Liver (tissue), 9 donors: ENCODE results near the gene ZSCAN22. TPM values are rescaled to one million over a fixed set of nuclear protein-coding genes. Genes with fewer than 3 reads are reported as not detected.
A peak's percentile ranks its signal among the peaks of the same experiment; 100 is the strongest.

ENCODE experiments used
- DNase-seq: peaks from one replicate; pipeline ENCODE4 v3.0.0-alpha.2; 2017; ENCODE audit warnings: low spot score
- H3K27ac ChIP-seq, 2 donors: one replicate each; pipeline ENCODE4 v1.7.0; 2013; ENCODE audit warnings: inconsistent platforms in 2 of 2, low read length in 2 of 2, control low read depth in 1 of 2, low read depth in 1 of 2, mild to moderate bottlenecking in 1 of 2
- H3K27me3 ChIP-seq, 4 donors: one replicate each; pipeline versions ENCODE4 v1.6.1 to v1.7.0; 2013; ENCODE audit warnings: low read length in 3 of 4, inconsistent platforms in 1 of 4, mild to moderate bottlenecking in 1 of 4, moderate library complexity in 1 of 4; ENCODE audit not compliant: control insufficient read depth in 4 of 4, insufficient read depth in 4 of 4
- H3K36me3 ChIP-seq, 4 donors: one replicate each; pipeline versions ENCODE4 v1.6.1 to v1.7.0; 2013; ENCODE audit warnings: low read length in 3 of 4, mild to moderate bottlenecking in 3 of 4, low read depth in 1 of 4, moderate library complexity in 1 of 4; ENCODE audit not compliant: control insufficient read depth in 4 of 4, insufficient read depth in 3 of 4
- H3K4me1 ChIP-seq, 4 donors: one replicate each; pipeline versions ENCODE4 v1.6.1 to v1.7.0; 2013; ENCODE audit warnings: low read length in 3 of 4, mild to moderate bottlenecking in 3 of 4, moderate library complexity in 1 of 4; ENCODE audit not compliant: control insufficient read depth in 4 of 4, insufficient read depth in 4 of 4
- H3K4me3 ChIP-seq, 3 donors: one replicate each; pipeline versions ENCODE4 v1.6.1 to v1.7.0; 2013; ENCODE audit warnings: low read length in 3 of 3, control low read depth in 1 of 3, low read depth in 1 of 3, mild to moderate bottlenecking in 1 of 3
- H3K9ac ChIP-seq, 2 donors: one replicate each; pipeline ENCODE4 v1.7.0; 2013; ENCODE audit warnings: low read length in 2 of 2, mild to moderate bottlenecking in 2 of 2, moderate library complexity in 2 of 2, control low read depth in 1 of 2, low read depth in 1 of 2
- H3K9me3 ChIP-seq, 4 donors: one replicate each; pipeline versions ENCODE4 v1.6.1 to v1.7.0; 2013; ENCODE audit warnings: low read length in 3 of 4; ENCODE audit not compliant: control insufficient read depth in 4 of 4
- ATF3 ChIP-seq: IDR thresholded peaks from 2 replicates; pipeline ENCODE4 v1.6.1; 2016; ENCODE audit warnings: antibody characterized with exemption
- EGR1 ChIP-seq, 2 donors: IDR thresholded peaks; 2 replicates each; pipeline ENCODE4 v1.6.1; 2016 to 2018; ENCODE audit warnings: antibody characterized with exemption in 2 of 2, low read depth in 2 of 2
- FOXA2 ChIP-seq: IDR thresholded peaks from 2 replicates; pipeline ENCODE4 v1.6.1; 2016; ENCODE audit warnings: antibody characterized with exemption
- JUND ChIP-seq, 2 donors: IDR thresholded peaks; 2 replicates each; pipeline ENCODE4 v1.6.1; 2016; ENCODE audit warnings: antibody characterized with exemption in 2 of 2
- MAX ChIP-seq: IDR thresholded peaks from 2 replicates; pipeline ENCODE4 v1.6.1; 2016; ENCODE audit warnings: antibody characterized with exemption
- RAD21 ChIP-seq, 2 donors: IDR thresholded peaks; 2 replicates each; pipeline ENCODE4 v1.6.1; 2016; ENCODE audit warnings: antibody characterized with exemption in 2 of 2, mild to moderate bottlenecking in 2 of 2
- REST ChIP-seq: IDR thresholded peaks from 2 replicates; pipeline ENCODE4 v1.6.1; 2016; ENCODE audit warnings: antibody characterized with exemption, mild to moderate bottlenecking
- RXRA ChIP-seq, 2 donors: IDR thresholded peaks; 2 replicates each; pipeline ENCODE4 v1.6.1; 2017 to 2018; ENCODE audit warnings: antibody characterized with exemption in 2 of 2, mild to moderate bottlenecking in 1 of 2
- SP1 ChIP-seq: IDR thresholded peaks from 2 replicates; pipeline ENCODE4 v1.6.1; 2018; ENCODE audit warnings: antibody characterized with exemption, mild to moderate bottlenecking
- TAF1 ChIP-seq: conservative IDR thresholded peaks from 2 replicates; pipeline ENCODE4 v1.6.1; 2016; ENCODE audit warnings: antibody characterized with exemption, mild to moderate bottlenecking
- YY1 ChIP-seq: IDR thresholded peaks from 2 replicates; pipeline ENCODE4 v1.6.1; 2016; ENCODE audit warnings: antibody characterized with exemption, mild to moderate bottlenecking
- ZBTB33 ChIP-seq: IDR thresholded peaks from 2 replicates; pipeline ENCODE4 v1.6.1; 2016; ENCODE audit warnings: antibody characterized with exemption
- WGBS: extraction: QIAGEN DNeasy Blood & Tissue Kit; methylation state at CpG from one replicate; pipeline ENCODE4 v1.1.7; 2013; 5-methylcytosine and 5-hydroxymethylcytosine counted together
- polyA plus RNA-seq, 2 donors: library from polyadenylated mRNA; stranded (reverse) in 1 of 2; unstranded in 1 of 2; fragments of 200-250 nt in 1 of 2; fragments of >200 nt in 1 of 2; fragmentation: Nextera tagmentation in 1 of 2; extraction: Ambion mirVana in 1 of 2; gene quantifications; one replicate each; pipeline versions ENCODE4 v1.2.1 to v1.2.3, GENCODE V29; 2013 to 2015
- total RNA-seq, 2 donors: library from RNA; depleted of rRNA; stranded (reverse); fragments of >200 nt; gene quantifications; one replicate each; pipeline ENCODE4 v1.2.3, GENCODE V29; 2014
- donor health status: healthy.
- donor health status: healthy.
- donor health status: healthy.
- donor health status: healthy.
- donor health status: healthy.

Gene ZSCAN22
- total and polyA plus RNA-seq, 4 donors, result 0.88 to 3.5 (median 2.0) TPM

- 7% methylated on average over 60 of the region's 60 CpGs for WGBS
- TF ChIP-seq JUND (IDR thresholded peaks at IDR 0.05) (no peak), YY1 (peak; percentile 85)
- Histone ChIP-seq H3K4me3 (peak overlapping the region; percentile 81 to 96 (median 90)), H3K27me3 (no peaks in the 10 kb centered on the region), H3K9me3 (peaks cover 6 to 21% (median 15%) of the 10 kb centered on the region in 4 donors), H3K27ac (peak overlapping the region; percentile 81 to 90), H3K9ac (peak overlapping the region; percentile 72 to 92), H3K36me3 (peaks cover 3 to 9% (median 6%) of the 10 kb centered on the region in 4 donors), H3K4me1 (peaks cover 4 to 8% (median 5%) of the 10 kb centered on the region in 4 donors)
- peak; percentile 87 for DNase-seq
Measured at GRCh38 chr19:58279042-58279924, 47.5 kb upstream of the ZSCAN22 start.

- Histone ChIP-seq H3K9me3 (peaks cover 8 to 23% (median 14%) of the 10 kb centered on the region in 4 donors), H3K4me1 (peaks cover 4 to 8% (median 5%) of the 10 kb centered on the region in 4 donors), H3K27ac (peak overlapping the region in 1 of 2 donors; percentile 81), H3K4me3 (peak overlapping the region in 1 of 3 donors; percentile 96), H3K36me3 (peaks cover 3 to 9% (median 6%) of the 10 kb centered on the region in 4 donors), H3K27me3 (no peaks in the 10 kb centered on the region), H3K9ac (no peak overlapping the region)
- 93% methylated on average over 4 of the region's 4 CpGs for WGBS
- no peak for TF ChIP-seq YY1
- no peak for TF ChIP-seq SP1
- no peak for TF ChIP-seq ZBTB33
- no peak for TF ChIP-seq REST
- TF ChIP-seq RAD21 (IDR thresholded peaks at IDR 0.05), result no peak
- no peak for TF ChIP-seq ATF3
- TF ChIP-seq RXRA (IDR thresholded peaks at IDR 0.05), result no peak
- no peak for TF ChIP-seq MAX
- no peak for DNase-seq
Measured at GRCh38 chr19:58279925-58280316, 46.9 kb upstream of the ZSCAN22 start.

GRCh38 chr19:58284199-58284598, 42.6 kb upstream of the ZSCAN22 start:
- Histone ChIP-seq H3K9me3 (peaks cover 12 to 41% (median 30%) of the 10 kb centered on the region in 4 donors), H3K27me3 (no peaks in the 10 kb centered on the region), H3K9ac (no peak overlapping the region), H3K4me3 (peak overlapping the region in 1 of 3 donors; percentile 20), H3K4me1 (peaks cover 4 to 5% (median 4%) of the 10 kb centered on the region in 4 donors), H3K36me3 (peaks cover 12 to 35% (median 24%) of the 10 kb centered on the region in 4 donors), H3K27ac (no peak overlapping the region)
- WGBS, result 95% methylated on average over 7 of the region's 7 CpGs
- no peak for DNase-seq
- TF ChIP-seq FOXA2 (no peak), ZBTB33 (no peak), YY1 (no peak), TAF1 (no peak), EGR1 (IDR thresholded peaks at IDR 0.05; ENCODE audit: low read depth in 2 of 2) (no peak)
